ENCODE results near the gene MBIP.

MBIP gene

DNA sequence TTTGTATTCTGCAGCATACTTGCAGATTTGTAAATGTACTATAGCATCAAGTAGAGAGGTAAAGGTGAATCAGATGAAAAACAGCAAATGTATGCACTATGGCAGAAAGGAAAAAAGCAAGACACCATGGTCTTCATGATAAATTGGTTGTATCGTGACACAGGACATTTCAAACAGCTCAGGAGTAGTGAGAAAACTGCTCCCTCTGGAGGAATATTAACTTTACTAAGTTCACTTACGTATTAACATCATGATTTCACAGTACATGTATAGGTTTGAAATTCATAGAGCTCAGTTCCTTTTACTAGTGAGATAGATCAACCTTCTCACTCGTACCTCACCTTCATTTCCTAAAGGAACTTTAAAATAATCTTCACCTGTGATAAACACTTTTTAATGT, 6.5 kb downstream of the MBIP start:
- DNase-seq (ENCODE audit: low spot score): no peak

- DNase-seq (ENCODE audit: low spot score): no peak
These were observed 7.2 kb downstream of the MBIP start for GRCh38 chr14:36313206-36313605.

- DNase-seq (ENCODE audit: low spot score): no peak
These were observed 13.6 kb downstream of the MBIP start for GRCh38 chr14:36306836-36307235.

GRCh38 chr14:36304895-36305294, 15.5 kb downstream of the MBIP start:
- no peak for DNase-seq (ENCODE audit: low spot score)

- DNase-seq (ENCODE audit: low spot score): no peak
These were observed 16.5 kb downstream of the MBIP start for GRCh38 chr14:36303960-36304359.

- no peak for DNase-seq (ENCODE audit: low spot score)
These were observed 17.6 kb downstream of the MBIP start for GRCh38 chr14:36302823-36303222.

- DNase-seq (ENCODE audit: low spot score): no peak
These were observed 19.3 kb downstream of the MBIP start for GRCh38 chr14:36301159-36301558.

GRCh38 chr14:36300337-36300736, 20.1 kb downstream of the MBIP start:
- DNase-seq (ENCODE audit: low spot score): no peak

GRCh38 chr14:36295642-36296627, 24.5 kb downstream of the MBIP start:
- no peak for DNase-seq (ENCODE audit: low spot score)

DNA sequence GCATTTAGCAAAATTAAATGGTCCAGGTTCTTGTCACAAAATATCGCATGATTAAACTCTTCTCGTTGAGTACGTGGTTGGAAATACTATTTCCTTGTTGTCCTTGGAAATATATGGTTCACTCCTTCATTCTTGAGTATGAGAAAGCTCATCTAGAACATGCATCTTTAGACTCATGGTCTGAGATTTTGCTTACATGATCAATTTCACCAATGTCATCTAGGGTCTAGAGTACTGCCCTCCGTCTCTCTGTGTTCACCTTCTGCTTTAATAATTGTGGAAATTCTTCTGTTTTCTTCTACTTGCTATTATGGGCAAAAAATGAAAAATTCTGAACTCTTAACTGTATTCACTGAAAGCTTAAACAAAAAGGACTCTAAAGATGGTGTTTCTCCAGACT, 25.9 kb downstream of the MBIP start:
- no peak for DNase-seq (ENCODE audit: low spot score)

DNA sequence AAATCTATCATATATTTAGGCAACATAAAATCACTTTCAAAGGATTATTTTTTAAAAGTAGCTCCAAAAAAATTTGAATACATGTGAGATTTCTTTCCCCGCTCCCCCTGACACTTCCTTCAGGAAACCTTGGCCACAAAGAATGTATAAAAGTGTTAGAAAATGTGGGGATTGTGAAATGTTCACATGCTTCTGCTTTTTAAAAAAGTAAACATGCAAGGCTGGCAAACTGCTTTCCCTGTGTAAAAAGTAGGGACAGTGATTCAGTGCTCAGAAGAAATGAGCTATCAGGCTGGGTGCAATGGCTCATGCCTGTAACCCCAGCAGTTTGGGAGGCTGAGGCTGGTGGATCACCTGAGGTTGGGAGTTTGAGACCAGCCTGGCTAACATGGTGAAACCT, 26.6 kb downstream of the MBIP start:
- DNase-seq (ENCODE audit: low spot score): peak; percentile 43

DNA sequence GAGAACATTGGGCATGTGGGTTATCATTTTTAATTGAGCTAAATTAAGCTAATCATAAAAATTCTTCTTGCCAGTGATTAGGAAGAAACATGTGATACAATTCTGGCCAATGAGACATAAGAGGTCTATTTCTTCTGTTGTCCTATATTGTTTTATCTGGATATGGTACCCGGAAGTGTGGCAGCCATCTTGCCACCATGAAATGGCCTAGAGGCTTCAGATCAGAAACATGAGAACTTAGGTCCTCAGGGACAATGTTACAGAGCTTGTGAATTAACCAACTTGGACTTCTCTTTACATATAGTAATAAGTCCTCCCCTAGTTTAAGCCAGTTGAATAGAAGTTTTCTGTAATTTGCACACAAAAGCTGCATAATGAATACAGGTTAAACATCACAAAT, 30.5 kb downstream of the MBIP start:
- DNase-seq (ENCODE audit: low spot score): no peak

DNA sequence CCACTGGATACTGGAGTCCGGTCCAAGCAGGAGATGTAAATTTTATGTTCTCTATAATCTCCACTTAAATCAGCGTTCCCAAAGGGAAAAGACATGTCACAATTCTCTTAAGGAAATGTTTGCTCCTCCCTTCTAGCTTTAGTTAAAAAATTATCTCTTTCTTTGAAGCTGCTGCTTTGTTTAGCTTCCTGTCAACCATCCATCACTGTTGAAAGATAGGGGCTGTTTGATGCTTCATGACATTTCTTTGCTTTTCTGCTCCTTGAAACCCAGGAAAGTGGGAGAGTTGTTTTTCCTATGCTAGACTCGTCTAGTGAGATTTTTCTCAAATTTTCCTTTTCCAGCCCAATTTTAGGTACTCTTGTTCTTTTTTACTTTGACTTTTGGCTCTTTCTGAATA, 31.9 kb downstream of the MBIP start:
- no peak for DNase-seq (ENCODE audit: low spot score)

DNA sequence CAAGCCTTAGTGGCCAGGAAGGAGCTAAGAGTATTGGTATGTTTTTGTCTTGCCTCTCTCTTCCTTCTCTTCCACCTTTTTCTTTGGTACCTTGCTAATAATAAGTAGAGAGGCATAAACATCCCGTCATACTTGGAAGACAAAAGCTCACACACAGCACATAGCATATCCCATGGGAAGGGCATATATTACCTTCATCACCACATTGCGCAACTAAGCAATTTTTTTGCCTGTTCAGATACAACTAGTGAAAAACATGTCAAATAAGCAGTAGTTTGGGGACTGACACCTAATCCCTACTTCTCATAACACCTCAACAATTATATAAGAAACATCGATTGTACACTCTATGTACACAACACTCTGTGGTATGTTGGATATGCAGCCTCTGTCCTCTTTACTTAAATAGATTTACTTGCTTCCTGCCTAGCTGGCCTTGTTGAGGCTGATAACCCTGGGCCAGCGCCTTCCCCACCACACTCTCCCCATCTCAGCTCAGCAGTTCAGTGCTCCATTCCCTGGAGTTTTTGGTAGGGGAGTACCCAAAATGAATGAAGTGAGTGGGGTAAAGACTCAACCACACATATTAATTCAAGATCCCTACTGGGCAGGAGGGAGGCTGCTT, 35.4 kb downstream of the MBIP start:
- DNase-seq (ENCODE audit: low spot score): no peak

DNA sequence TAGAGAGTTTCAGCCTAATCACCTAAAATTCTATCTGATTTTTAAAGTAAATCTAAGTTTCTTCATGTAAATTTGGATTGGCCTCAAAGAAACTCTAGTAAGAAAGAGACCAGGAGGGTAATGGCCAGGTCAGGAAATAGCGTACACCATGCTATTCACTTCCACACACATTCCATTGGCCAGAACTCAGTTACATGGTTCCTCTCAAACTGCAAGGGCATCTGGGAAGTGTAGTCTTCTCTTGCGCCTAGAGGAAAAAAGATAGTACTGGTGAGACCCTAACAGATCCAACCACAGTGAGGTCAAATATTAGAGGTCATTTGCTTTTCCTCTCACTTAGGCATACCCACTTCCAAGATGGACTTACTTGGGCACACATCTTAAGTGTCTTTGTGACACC, 39.1 kb downstream of the MBIP start:
- DNase-seq (ENCODE audit: low spot score): no peak

DNA sequence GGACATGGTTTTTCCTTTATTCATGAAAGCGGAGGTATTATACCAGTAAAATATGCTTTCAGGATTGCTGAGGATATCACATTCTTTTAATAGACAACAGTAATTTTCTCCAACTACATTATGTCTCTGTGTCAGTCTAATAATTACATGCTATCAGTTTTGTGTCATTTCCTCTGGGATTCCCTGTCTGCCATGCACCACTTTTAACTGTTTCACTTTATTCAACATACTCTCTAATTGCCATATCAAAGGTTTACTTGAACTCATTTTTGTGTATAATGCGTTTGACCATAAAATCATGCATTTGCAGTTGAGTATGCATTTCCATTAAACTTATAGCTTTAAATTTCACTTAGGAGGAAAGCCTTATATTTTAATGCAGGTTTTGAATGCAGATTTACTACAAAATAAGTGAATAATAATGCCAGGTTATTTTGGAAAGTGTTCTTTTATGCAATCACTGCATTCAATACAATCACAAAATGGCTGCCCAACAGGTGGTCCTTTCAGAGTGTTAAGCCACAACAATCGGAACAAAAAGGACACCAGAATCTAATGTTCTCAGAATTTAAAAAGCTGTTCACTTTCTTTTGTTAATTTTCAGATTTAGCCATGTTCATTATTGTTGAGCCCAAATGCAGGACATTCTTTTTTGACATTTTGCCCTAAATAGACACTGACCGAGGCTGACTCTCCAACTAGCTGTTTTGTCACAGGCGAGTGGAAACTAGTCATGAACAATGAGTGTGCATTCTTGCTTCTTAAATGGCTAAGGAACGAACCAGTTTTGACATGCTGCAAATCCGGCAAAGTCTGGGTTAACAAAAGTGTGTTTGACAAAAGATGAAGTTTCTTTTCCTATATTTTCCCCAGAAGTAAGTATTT, 40.9 kb downstream of the MBIP start:
- no peak for DNase-seq (ENCODE audit: low spot score)

DNA sequence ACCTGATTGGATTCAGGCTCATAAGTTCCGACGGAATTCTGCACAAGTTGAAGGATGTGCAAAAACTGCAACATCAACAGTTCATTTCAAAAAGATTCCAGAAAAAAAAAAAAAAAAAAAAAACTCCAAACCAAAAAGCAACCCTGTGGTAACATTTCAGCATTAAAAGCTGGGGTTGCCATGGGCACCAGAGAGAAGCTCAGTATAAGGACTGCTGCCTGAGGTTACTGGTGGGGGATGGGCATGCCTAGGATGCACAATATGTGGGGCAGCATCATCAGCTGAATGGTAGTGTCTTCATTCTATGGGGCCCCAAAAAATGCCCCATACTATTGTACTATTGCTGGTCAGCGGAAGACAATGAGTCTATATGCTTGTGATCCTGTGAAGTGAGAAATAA, 44.7 kb downstream of the MBIP start:
- DNase-seq (ENCODE audit: low spot score): no peak

GRCh38 chr14:36271939-36272907, 48.2 kb downstream of the MBIP start:
- DNase-seq (ENCODE audit: low spot score): peak; percentile 41

- no peak for DNase-seq (ENCODE audit: low spot score)
These were observed 49.2 kb downstream of the MBIP start for GRCh38 chr14:36271222-36271621.

- no peak for DNase-seq (ENCODE audit: low spot score)
These were observed 50.2 kb downstream of the MBIP start for GRCh38 chr14:36270191-36270590.

DNA sequence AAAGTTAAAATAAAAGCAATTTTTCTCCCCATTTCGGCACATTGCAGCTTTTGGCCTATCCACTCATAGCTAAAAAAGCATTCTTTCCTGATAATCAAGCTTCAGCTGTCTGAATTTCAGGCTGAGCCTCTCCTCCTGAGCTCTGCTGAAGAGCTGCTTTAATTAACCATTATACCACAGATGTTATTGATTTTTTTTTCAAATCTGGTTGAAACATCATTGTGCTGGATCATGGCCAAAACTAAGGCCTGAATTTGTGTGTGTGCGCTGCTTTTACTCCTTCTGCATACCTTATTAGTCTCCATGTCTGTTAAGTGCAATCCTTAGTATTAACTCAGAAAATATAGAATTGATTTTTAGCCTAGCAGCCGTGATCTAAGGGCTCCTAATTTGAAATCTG, 52.3 kb downstream of the MBIP start:
- DNase-seq (ENCODE audit: low spot score): no peak
